GM18511 (cell line): Measurements from ENCODE around the gene DLGAP1.

Source experiments
- ATAC-seq: cut with Tn5 transposase; IDR thresholded peaks from one replicate; pipeline ENCODE4 v1.9.1; 2021; ENCODE audit warnings: mild to moderate bottlenecking, moderate library complexity; ENCODE audit not compliant: unreplicated experiment

DLGAP1 gene

DNA sequence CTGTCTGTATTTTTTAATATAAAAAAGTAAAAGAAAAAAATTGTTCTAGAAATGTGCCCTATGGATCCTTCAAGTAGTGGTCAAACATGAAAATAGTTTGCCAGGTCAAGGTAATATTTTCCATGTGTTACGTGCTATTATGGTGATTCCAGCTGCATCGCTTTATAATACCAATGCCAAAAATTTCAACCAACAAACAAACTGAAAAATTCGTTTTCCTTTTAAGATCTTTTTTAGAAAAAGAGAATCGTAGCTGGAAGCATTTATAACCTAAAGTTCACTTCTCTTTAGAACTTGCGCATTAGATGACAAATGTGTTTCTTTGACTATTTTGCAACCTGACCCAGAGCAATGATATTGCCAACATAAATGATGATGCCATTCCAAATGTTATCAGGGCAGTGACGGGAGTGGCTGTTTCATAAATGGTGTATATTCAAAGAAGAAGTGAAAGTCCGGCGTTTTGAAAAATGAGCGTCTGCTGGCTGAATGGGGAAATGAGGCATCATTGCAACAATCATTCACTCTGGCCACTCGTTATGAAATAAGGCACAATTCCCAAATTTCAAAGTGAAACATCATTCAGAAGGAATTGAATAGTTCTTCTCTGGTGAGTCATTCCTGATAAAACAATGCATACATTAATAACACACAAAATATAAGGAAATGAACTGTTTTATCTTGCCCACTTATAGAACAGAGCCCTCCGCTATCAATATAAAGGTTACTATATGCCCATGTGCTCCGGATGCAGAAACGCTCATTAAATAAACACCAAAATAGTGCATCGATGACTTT lies 707.7 kb downstream of the DLGAP1 start:
- no peak for ATAC-seq

DNA sequence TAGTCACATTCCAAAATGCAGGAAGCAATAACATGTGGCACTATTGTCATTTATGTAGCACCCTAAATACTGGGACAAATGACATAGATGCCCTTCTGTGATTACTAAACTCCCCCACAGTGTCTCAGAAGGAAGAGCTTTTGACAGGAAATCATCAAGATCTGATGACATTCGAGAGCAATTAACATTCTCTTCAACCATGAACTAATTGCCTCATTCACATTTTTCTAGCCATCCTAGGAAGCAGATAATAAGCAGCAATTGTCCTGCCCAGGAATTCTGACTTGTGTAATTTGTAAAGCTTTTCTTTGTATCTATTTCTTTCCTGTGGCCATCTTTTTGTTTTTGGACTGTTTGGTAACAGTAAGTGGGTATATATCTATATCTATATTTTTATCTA lies 712.6 kb downstream of the DLGAP1 start:
- no peak for ATAC-seq

DNA sequence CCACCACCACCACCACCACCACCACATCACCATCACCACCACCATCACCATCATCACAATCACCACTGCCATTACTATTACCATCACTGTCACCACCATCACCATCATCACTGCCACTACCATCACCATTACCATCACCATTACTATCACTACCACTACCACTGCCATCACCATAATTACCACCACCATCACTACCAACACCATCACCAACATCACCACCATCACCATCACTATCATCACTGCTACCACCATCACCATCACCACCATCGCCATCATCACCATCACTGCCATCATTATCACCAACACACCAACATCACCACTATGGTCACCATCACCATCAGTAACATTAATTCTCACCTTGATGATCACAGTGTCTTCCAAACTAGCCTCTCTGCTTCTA lies 713.8 kb downstream of the DLGAP1 start:
- ATAC-seq = no peak

DNA sequence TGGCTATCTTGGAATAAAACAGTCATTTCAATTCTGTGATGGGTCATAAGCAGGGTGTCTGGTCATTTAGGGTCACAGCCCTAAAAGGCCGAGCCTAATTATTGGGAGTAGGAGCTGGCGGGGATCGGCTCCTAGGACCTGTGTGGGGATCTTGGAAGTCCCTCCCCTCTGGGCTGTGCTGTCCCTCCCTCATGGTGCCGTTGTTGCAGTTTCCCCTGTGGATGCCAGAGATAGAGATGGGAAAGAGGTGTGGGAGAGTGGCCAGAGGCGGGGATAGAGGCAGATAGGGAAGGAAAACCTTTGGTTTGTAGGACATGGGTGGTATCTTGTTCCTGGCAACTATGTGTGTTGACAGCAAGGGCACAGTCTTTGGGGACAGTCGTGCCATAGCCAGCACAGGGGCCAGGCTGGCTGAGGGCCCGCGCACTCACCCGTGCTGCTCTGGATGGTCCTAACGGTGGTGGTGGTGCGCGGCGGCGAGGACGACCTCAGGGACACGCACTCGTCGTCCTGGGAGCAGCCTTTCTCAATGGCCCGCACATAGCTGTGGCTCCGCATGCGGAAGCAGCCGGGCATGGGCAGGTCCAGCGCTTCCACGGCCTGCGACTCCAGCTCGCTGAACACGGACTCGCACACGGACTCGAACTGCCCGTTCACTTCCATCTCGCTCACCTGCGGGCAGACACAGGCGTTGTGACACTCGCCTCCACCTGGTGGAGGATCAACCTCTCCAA lies 726.2 kb downstream of the DLGAP1 start:
- no peak for ATAC-seq

DNA sequence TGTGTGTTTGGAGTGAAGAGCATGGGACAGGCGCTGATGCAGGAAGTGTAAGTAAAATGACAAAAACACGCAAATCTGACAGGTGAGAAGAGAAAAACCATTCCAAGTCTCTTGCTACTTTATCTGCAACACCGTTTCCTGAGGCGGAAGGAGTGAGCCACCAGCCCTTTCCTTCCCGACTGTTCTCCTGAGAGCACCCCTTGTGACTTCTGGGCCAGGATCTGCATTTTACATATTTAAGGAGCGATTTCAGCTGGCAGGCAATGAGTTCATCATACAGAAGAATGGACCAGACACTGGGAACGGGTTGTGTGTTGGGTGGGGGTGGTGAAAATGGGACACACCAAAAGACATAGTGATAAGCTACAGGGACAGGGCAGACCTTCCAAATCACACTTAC lies 727.8 kb downstream of the DLGAP1 start:
- ATAC-seq = no peak

DNA sequence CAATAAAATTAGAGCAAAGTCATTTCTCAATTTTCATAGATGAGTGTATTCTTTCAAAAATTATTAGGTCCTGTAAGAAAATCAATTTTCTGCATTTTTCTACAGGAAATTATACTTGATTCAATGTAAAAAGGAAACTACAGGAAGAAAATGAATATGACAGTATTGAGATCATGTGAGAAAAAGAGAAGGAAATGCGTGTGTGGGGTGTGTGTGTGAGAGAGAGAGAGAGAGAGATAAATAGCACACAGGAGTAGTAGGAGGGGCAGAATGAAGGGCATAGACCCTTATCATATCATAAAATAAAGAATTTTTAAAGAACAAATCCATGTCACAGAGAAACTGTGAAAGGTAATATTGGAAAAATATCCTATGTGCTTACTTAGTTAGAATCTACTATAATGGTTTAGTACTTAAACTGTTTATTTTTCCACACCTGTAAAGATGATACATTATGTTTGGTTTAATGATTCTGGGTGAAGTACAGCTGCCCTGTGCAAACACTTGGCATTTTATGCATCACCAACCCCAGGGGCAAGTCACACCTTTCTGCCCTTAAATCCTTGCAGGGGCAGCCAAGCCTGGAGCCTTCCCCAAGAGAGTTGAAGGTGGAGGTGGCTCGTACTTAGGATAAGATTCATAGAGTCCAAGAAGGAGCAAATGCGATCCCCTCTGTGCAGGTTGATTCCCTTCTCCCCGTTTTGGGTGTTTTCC lies 728.7 kb downstream of the DLGAP1 start:
- no peak for ATAC-seq

DNA sequence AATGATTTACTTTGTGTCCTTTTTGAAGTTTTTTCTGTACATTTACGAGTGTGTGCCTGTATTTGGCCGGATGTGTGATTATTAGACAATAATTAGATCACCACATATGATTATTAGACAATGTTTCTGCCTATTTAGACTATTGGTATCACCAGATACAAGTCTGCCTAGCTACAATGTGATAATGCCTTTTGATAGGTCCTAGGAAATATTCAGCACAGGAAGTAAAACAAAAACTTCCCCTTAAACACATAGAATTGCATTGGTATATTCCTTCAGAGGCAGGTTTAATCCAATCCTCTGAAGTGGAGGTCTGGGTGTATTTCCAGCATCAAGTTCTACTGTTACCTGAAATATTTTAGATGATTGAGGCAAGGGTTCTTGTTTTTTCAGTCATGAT lies 730.0 kb downstream of the DLGAP1 start:
- no peak for ATAC-seq

DNA sequence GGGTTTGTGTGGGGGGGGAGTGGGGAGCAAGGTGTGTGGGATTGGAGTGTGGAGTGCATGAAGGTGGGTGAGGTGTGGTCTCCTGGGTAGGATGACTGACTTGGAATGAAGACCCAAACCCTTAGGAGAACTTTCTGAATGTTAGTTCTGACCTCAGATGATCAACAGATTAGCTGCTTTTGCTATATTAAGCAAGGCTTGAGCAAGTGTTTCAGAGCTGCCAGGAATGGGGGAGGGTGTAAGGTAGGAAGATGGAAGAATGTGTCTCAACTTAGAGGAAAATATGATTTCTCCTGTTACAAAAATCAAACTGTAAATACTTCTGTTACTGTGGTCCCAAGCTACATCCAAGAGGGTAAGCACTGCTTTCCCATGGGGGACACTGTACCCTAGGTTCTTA lies 731.6 kb downstream of the DLGAP1 start:
- ATAC-seq = no peak

DNA sequence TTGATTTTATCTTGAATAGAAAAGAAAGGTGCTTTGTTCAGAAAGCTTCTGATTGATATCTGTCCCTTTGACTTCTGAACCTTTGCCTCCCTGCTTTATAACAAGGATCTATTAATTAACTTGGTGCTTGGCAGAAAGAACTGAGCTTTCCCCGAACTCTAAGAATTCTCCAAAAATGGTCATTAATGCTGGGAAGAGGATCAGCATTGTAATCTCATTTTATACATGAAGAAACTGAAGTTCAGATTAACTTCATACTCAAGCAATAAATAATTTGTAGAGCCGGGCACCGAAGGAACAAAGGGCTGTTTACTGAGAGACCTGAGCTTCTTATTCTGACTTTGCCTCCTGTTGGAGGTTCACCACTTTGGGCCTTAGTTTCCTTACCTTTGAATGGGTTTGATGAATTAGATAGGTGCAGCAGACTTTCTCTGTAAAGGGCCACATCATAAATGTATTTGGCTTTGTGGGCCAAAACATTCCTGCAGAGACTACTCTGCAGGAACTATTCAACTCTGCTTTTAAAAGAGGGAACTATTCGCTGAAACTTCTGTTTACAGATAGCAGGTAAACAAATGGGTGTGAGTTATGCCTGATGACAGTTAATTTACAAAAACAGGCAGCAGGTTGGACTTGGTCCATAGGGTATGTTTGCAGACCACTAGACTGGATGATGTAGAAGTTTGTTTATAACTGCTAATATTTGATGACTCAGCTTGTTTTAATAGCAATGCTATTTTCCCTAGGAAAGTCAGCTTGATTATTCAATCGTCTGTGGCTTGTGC lies 732.3 kb downstream of the DLGAP1 start:
- no peak for ATAC-seq

DNA sequence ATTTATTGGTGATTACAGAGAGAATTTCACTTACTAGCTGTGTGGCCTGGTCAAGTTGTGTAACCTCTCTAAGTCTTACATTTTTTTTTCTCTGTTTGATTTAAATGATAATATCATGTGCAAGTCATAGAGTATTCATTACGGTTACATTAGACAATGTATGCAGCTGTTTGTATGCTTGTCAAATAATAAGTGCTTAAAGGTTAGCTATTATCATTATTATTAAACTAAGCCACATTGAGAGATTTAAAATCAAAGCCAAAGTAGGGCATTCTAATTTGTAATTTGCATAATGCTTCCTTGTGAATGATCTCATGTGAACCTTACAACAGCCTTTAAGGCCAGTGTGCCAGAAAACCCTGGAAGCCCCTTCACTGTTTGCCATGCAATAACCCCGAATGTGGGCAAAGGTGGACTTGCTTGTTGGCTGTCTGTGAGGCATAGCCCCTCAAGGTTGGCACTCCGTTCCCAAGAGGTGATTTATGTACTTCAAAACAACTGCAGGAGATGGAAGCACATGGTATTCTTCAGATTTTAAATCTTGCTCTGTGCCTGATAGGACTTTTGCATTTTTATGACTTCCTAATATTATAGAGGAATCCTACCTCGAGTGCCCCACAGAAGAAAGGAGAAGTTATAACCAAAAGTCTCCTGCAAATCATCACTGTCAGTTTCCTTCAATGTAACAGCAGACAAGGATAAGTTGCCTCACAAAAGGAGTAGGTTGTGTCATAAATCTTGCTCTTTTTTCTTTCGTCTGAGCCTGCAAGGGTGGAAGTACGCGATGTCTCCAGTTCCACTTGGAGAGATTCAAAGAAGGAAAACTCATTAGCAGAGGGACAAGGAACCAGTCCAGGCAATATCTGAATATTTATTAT lies 733.1 kb downstream of the DLGAP1 start:
- no peak for ATAC-seq

DNA sequence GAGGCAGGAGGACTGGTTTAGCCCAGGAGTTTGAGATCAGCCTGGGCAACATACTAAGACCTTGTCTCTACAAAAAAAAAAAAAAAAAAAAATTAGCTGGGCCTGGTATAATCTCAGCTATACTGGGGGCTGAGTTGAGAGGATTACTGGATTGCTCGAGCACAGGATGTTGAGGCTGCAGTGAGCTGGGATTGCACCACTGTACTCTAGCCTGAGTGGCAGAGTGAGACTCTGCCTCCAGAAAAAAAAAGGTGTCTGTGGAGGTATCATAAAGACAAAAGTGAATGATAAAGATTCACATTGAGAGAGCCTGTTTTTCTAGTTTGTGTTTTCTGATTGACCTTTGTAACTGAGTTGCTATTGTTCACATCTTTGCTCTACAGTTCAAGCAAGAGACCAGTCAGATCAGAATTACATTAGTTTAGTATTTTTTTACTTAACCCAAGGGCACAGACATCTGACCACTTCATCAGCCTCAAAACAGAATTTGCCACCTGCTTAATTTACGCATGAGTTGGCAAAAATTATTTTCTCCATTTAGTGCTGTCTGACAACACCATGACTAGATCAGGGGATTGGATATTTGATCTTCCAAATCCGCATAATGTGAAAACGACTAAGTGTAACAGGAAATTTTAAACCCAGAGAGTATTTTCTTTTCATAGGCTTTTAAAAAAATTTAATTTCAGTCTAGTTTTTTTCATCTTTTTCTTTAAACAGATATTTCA lies 734.1 kb downstream of the DLGAP1 start:
- ATAC-seq = no peak

DNA sequence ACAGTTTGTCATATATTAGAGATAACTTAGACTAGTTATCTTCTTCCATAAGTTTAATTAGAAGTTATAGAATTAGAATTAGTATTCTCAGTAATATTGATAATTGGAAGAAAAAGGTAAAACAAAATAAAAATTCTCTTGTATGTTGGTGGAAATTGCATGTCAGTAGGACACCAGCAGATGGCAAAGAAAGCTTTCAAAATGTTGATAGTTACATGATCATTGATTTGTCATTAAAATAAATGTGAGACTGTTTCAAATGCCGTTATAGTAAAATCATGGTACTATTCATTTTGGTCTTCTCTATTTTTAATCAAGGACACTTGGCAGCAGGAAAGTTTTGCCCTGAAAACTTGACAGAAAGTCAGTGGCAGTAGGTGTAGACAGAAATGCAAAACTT lies 734.9 kb downstream of the DLGAP1 start:
- ATAC-seq = no peak

DNA sequence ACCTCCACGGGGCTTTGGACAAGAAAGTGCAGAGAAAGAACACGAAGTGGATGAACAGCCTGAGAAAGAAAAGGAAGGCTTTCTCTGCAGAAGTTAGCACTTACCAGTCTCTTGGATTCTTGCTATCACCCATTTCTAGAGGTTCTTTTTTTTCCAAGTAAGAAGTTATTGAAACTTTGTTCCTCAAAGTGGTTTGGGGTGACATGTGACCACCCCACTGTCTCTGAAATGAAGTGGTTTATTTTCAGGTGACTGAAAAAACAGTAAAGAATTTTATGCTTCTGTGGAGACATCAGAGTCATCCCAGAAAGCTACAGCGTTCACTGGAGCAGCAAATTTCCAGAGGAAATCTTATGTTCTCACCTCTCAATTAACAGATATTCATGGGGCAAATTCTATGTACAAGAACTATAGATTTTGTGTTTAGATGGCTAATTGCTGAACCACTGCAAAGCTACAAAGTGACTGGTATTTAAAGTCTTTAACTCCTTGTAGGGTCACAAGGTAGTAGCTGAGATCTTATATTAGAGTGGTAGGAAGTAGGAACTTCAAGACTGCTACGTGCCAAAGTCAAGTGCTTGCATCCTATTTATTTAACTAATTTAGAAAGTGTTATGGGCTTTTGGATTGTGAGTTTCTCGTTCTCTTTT lies 737.6 kb downstream of the DLGAP1 start:
- ATAC-seq = no peak

DNA sequence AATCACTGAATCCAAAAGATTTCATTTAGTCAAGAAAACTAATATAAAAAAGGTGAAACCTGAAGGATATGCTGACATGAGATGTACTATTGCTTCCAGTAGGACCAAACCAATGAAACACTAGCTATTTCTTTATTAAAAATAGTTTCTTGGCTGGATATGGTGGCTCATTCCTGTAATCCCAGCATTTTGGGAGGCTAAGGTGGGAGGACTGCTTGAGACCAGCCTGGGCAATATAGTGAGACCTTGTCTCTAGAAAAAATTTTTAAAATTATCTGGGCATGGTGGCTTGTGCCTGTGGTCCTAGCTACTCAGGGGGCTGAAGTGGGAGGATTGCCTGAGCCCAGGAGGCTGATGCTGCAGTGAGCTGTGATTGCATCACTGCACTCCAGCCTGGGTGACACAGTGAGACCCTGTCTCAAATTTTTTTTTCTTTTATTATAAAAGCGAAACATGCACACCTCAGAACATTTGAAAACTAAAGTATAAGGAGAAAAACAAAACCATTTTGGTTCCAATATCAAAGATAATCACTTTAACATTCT lies 738.9 kb downstream of the DLGAP1 start:
- ATAC-seq = no peak

DNA sequence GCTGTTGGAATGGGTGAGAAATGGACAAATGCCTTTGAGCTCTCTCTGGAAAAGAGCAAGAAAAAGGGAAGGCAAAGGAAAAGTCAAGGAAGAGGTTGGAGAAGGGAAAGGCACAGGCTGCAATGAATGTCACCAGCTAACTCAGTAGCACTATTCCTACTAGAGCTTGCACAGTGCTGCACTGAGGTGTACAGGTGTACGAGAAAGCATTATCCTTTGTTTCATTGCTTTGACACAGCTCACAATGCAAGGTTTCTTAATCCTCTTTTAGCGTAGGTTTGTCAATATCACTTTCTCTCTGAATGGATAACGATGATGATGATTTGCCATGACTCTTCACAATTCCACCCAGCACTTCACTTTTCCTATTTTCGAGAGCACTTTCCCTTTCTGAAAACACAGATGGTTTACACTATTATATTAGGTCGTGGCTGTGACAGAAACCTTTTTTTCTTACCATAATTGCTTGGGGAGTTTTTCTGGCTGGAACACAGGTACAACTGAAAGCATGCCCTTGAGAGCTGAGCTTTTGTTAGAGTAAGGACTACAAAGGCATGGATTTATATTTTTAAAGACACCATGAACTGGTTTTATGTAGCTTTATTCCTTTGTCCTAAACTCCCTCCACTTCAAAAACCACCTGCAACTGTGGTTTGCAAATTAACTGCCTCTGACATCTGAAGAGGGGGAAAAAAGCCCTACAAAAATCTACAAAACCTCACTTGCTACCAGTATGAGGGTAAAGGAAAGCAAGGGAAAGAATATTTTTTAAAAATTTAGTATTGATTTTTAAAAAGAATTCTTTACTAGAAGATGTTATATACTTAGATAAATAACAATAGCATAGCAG lies 739.7 kb downstream of the DLGAP1 start:
- no peak for ATAC-seq

DNA sequence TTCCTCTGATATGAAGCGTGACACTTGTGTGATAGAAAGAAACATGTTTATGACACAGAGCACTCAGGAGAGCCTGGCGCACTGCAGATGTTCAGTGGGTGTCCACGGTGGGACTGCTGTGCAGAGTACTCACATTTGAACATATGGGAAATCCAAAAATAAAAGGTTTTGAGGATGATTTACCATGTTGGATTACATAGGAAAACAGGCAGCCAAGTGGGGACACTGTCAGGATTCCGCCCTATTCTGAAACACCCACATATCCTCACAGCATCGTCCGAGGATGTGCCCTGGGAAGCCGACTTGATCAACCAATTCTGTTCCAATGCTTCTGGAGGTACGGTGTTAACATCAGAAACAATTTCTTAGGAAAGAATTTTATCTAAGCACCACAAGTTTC lies 741.4 kb downstream of the DLGAP1 start:
- no peak for ATAC-seq

DNA sequence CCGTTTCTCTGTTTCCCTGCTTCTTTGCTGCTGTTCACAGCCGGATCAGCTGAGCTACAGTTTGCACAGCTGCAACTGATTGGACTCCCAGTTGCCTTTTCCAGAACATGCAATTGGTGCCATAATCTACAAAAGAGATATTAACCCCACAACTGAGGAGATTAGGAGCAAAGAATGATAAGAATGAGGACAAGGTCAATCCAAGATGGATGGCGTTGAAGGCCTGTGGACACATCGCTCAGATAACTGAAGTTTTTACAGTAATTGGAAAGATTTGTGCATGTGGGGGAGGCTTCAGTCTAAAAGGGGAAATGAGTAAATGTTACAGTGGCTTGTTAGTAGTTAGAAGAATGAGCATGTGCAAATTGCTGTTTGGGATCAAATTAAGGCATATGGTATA lies 741.9 kb downstream of the DLGAP1 start:
- ATAC-seq = no peak

DNA sequence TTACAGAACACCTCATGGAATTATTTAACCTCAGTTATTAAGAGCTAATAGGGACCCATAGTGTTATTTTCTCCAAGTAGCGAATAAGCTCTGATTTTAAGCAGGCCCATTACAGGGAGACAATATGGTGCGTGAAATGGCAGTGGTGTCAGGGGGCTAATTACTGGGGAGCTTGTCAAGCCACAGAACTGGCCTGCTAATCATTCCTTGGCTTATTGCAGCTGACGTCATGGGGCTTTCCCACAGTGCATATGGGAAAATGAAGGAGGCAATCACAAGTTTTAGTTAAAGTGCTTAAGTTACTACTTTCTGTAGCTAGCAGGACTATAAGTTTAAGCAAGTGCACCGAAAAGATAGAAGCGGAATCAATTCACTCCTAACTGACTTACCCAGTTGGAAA lies 742.6 kb downstream of the DLGAP1 start:
- ATAC-seq = no peak
